ENCODE measurements around the gene TIMP2. TPM values are rescaled to one million over a fixed set of nuclear protein-coding genes. Genes with fewer than 3 reads are reported as not detected.
A peak's percentile ranks its signal among the peaks of the same experiment; 100 is the strongest.

TIMP2 gene
- total and polyA plus RNA-seq, 2 of the 13 experiments (the other 11 are each of a cell fraction or from before 2014, with no cell fraction given) = 3.8 to 8.5 TPM

DNA sequence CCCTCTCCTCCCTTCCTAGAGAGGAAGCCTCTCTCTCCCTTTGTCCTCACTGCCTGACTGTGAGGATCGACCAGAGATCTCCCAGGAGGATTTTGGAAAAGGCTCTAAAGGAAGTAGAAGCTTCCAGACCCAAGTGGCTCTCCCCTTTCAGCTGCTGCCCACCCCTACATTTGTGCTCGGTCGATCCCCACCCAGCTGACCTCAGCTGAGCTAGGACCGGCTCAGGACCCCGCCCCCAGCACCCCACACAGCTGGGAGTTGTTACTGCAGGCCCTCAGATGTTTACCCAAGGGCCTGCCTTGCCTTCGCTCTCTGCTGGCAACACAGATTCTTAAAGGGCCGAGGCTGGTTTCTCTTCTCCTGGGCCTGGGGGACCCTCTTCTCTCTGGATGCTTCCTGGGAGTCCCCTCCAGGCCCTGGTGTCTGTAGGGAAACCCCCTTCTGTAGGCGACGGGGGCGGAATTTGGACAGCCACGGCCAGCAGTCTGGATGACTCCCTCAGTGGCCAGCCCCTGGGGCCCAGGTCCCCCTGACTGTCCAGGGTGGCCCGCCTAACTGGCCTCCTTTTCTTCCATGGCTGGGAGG lies 26.9 kb upstream of the TIMP2 start (continued):
- TF ChIP-seq, protein P1, sequence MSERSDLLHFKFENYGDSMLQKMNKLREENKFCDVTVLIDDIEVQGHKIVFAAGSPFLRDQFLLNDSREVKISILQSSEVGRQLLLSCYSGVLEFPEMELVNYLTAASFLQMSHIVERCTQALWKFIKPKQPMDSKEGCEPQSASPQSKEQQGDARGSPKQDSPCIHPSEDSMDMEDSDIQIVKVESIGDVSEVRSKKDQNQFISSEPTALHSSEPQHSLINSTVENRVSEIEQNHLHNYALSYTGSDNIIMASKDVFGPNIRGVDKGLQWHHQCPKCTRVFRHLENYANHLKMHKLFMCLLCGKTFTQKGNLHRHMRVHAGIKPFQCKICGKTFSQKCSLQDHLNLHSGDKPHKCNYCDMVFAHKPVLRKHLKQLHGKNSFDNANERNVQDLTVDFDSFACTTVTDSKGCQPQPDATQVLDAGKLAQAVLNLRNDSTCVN (CRISPR knock-in tag; IDR thresholded peaks at IDR 0.05; ENCODE audit: borderline replicate concordance) = no peak
- no peak for TF ChIP-seq ELF4 (CRISPR knock-in tag; IDR thresholded peaks at IDR 0.05; ENCODE audit: borderline replicate concordance)
- TF ChIP-seq KDM5B (CRISPR knock-in tag; IDR thresholded peaks at IDR 0.05; ENCODE audit: borderline replicate concordance) = 0 out of 2 replicates have a peak, but pooled peaks have one; percentile 28
- no peak for TF ChIP-seq MYNN (CRISPR knock-in tag; IDR thresholded peaks at IDR 0.05; ENCODE audit: low read depth)

GRCh38 chr17:78950870-78951269 lies 25.7 kb upstream of the TIMP2 start:
- H3K9ac ChIP-seq (ENCODE audit: insufficient read depth, low read depth, low read length) = no peak overlapping the region
- H3K4me2 ChIP-seq (ENCODE audit: low read depth, low read length) = no peak overlapping the region
- ChIA-PET CTCF (ENCODE audit: low intra/inter-chr PET ratio, low total read pairs) (no interaction called here), POLR2A (interaction anchor here (3.4 kb wide), 1 partner anchor 11 kb away, joined by 20 read pairs; no protein-coding TSS in a partner anchor)
- H3K9me3 ChIP-seq (ENCODE audit: low read length) = peaks cover 18% of the 10 kb centered on the region
- H3K79me2 ChIP-seq (ENCODE audit: insufficient read depth, low read length) = no peaks in the 10 kb centered on the region
- no peak for FAIRE-seq
- H3K27ac ChIP-seq (ENCODE audit: extremely low read length, insufficient read depth, low read length) = no peak overlapping the region
- H3K27me3 ChIP-seq (ENCODE audit: control insufficient read depth in 1 of 2, insufficient read depth in 2 of 2, low read length in 2 of 2) = peaks cover 5 to 27% of the 10 kb centered on the region in 2 experiments; a peak in 4 of 5 replicates
- TF ChIP-seq ZNF619 (CRISPR knock-in tag; IDR thresholded peaks at IDR 0.05) (no peak), ZNF331 (CRISPR knock-in tag; IDR thresholded peaks at IDR 0.05) (peak; percentile 100), ZNF343 (CRISPR knock-in tag; IDR thresholded peaks at IDR 0.05) (no peak), SETDB1 (CRISPR knock-in tag; IDR thresholded peaks at IDR 0.05; ENCODE audit: borderline replicate concordance) (peak; percentile 79; the same call in 1 of the 2 replicates), ZSCAN9 (CRISPR knock-in tag; IDR thresholded peaks at IDR 0.05; ENCODE audit: borderline replicate concordance) (no peak)
- H3K36me3 ChIP-seq (replicated peaks in 1 of 2; ENCODE audit: control insufficient read depth in 1 of 2, insufficient read depth in 2 of 2, low read length in 2 of 2) = no peaks in the 10 kb centered on the region
- DNase-seq (ENCODE audit: low spot score) = no peak
- intact Hi-C loops (cut with micrococcal nuclease; ENCODE audit: unreplicated experiment) (no loop called here), in situ Hi-C loops (cut with HindIII; ENCODE audit: extremely low pct_ligation_motif_present, low pct_unique_long_range_greater_than_20kb) (no loop called here)
- no TSS peak for BruUV-seq (replicated peaks)
- no peak overlapping the region for H2AFZ ChIP-seq (ENCODE audit: low read length)
- no peak overlapping the region for H3K4me3 ChIP-seq (replicated peaks in 1 of 3; ENCODE audit: insufficient read depth in 1 of 3, low read depth in 2 of 3, low read length in 3 of 3)
- peaks cover 47% of the 10 kb centered on the region for H3K4me1 ChIP-seq (ENCODE audit: insufficient read depth, low read length)
- no peak for ATAC-seq
- 50% methylated on average over 2 of the region's 2 CpGs for WGBS (ENCODE audit: low lambda C conversion rate)
- H4K20me1 ChIP-seq (ENCODE audit: insufficient read depth, low read length) = no peaks in the 10 kb centered on the region
